ENCODE results near the gene AZIN2. TPM values are rescaled to one million over a fixed set of nuclear protein-coding genes. Genes with fewer than 3 reads are reported as not detected.

Gene AZIN2
- total RNA-seq, 1 experiment from 2014 or later = 1.5 TPM

- no peaks in the 10 kb centered on the region for H3K9me3 Mint-ChIP-seq (ENCODE audit: unreplicated experiment)
- no TSS peak for BruUV-seq (replicated peaks)
- Histone ChIP-seq H3K4me3 (ENCODE audit: low read depth, low read length) (no peak overlapping the region), H3K9me3 (no peaks in the 10 kb centered on the region), H3K4me1 (peaks cover 18% of the 10 kb centered on the region), H3K27me3 (replicated peaks; ENCODE audit: control insufficient read depth, insufficient read depth, low read length) (no peaks in the 10 kb centered on the region), H3K36me3 (ENCODE audit: control insufficient read depth, insufficient read depth, low read length) (no peaks in the 10 kb centered on the region)
- H3K4me3 Mint-ChIP-seq (ENCODE audit: unreplicated experiment) = no peak overlapping the region
- H3K27ac Mint-ChIP-seq (ENCODE audit: unreplicated experiment) = no peak overlapping the region
- ChIA-PET POLR2A (no interaction called here), CTCF (no interaction called here)
- peaks cover 11% of the 10 kb centered on the region for H3K4me1 Mint-ChIP-seq (ENCODE audit: low read depth, unreplicated experiment)
- intact Hi-C loops (cut with micrococcal nuclease; ENCODE audit: unreplicated experiment) = no loop called here
- no peak for DNase-seq
- no peaks in the 10 kb centered on the region for H3K27me3 Mint-ChIP-seq (ENCODE audit: insufficient read depth, unreplicated experiment)
- H3K36me3 Mint-ChIP-seq (ENCODE audit: insufficient read depth, unreplicated experiment) = no peaks in the 10 kb centered on the region
- TF ChIP-seq CTCF (IDR thresholded peaks at IDR 0.05; ENCODE audit: insufficient read depth in 1 of 2, low read depth in 1 of 2, low read length in 1 of 2, severe bottlenecking in 1 of 2, unreplicated experiment in 1 of 2) = no peak
Observed at GRCh38 chr1:33147997-33148314, 67.0 kb downstream of the AZIN2 start.

DNA sequence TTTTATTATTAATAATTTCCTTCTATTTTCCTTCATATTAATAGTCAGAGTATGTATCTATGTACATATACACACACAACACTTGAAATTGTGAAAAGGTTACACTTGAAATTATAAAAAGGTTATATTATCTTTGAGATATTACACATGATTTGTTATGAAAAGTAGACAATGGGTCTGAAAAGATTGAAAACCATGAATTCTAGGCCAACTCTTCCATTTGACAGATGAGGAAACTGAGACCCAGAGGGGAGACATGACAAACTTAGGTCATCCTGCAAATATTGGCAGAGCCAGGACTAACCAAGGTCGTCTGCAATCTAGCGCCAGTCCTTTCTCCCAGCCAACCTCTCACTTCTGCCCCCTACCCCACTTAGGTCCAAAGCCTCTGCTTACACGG lies 67.7 kb downstream of the AZIN2 start:
- H3K36me3 Mint-ChIP-seq (ENCODE audit: insufficient read depth, unreplicated experiment) = no peaks in the 10 kb centered on the region
- intact Hi-C loops (cut with micrococcal nuclease; ENCODE audit: unreplicated experiment) = no loop called here
- Histone ChIP-seq H3K27me3 (replicated peaks; ENCODE audit: control insufficient read depth, insufficient read depth, low read length) (no peaks in the 10 kb centered on the region), H3K4me1 (peaks cover 18% of the 10 kb centered on the region), H3K36me3 (ENCODE audit: control insufficient read depth, insufficient read depth, low read length) (no peaks in the 10 kb centered on the region), H3K4me3 (ENCODE audit: low read depth, low read length) (no peak overlapping the region), H3K9me3 (no peaks in the 10 kb centered on the region)
- no peak overlapping the region for H3K27ac Mint-ChIP-seq (ENCODE audit: unreplicated experiment)
- ChIA-PET CTCF (no interaction called here), POLR2A (no interaction called here)
- no peak overlapping the region for H3K4me3 Mint-ChIP-seq (ENCODE audit: unreplicated experiment)
- DNase-seq = no peak
- H3K27me3 Mint-ChIP-seq (ENCODE audit: insufficient read depth, unreplicated experiment) = no peaks in the 10 kb centered on the region
- no TSS peak for BruUV-seq (replicated peaks)
- TF ChIP-seq CTCF (IDR thresholded peaks at IDR 0.05; ENCODE audit: insufficient read depth in 1 of 2, low read depth in 1 of 2, low read length in 1 of 2, severe bottlenecking in 1 of 2, unreplicated experiment in 1 of 2) = no peak
- H3K4me1 Mint-ChIP-seq (ENCODE audit: low read depth, unreplicated experiment) = peaks cover 11% of the 10 kb centered on the region
- H3K9me3 Mint-ChIP-seq (ENCODE audit: unreplicated experiment) = no peaks in the 10 kb centered on the region

GRCh38 chr1:33149453-33150190 lies 68.7 kb downstream of the AZIN2 start:
- no TSS peak for BruUV-seq (replicated peaks)
- CTCF ChIA-PET = no interaction called here

More at GRCh38 chr1:33149453-33150190, 68.7 kb downstream of the AZIN2 start:
- H3K4me3 ChIP-seq (ENCODE audit: low read depth, low read length) = no peak overlapping the region
- Mint-ChIP-seq H3K4me3 (ENCODE audit: unreplicated experiment) (no peak overlapping the region), H3K4me1 (ENCODE audit: low read depth, unreplicated experiment) (peaks cover 11% of the 10 kb centered on the region), H3K9me3 (ENCODE audit: unreplicated experiment) (no peaks in the 10 kb centered on the region), H3K27ac (ENCODE audit: unreplicated experiment) (no peak overlapping the region), H3K36me3 (ENCODE audit: insufficient read depth, unreplicated experiment) (no peaks in the 10 kb centered on the region), H3K27me3 (ENCODE audit: insufficient read depth, unreplicated experiment) (no peaks in the 10 kb centered on the region)
- no peaks in the 10 kb centered on the region for H3K9me3 ChIP-seq
- peak in 1 of 2 experiments; percentile 47 for DNase-seq
- POLR2A ChIA-PET = interaction anchor here (0.6 kb wide), 1 partner anchor 33 kb away, joined by 4 read pairs; no protein-coding TSS in a partner anchor
- H3K4me1 ChIP-seq = peaks cover 18% of the 10 kb centered on the region
- intact Hi-C loops (cut with micrococcal nuclease; ENCODE audit: unreplicated experiment) = no loop called here
- H3K36me3 ChIP-seq (ENCODE audit: control insufficient read depth, insufficient read depth, low read length) = no peaks in the 10 kb centered on the region
- H3K27me3 ChIP-seq (replicated peaks; ENCODE audit: control insufficient read depth, insufficient read depth, low read length) = no peaks in the 10 kb centered on the region
- TF ChIP-seq CTCF (IDR thresholded peaks at IDR 0.05; ENCODE audit: insufficient read depth in 1 of 2, low read depth in 1 of 2, low read length in 1 of 2, severe bottlenecking in 1 of 2, unreplicated experiment in 1 of 2) = no peak

All from Caco-2 (cell line).